Thyroid gland (tissue), 4 donors: ENCODE measurements around the gene ZRANB2.

ENCODE experiments used
- CTCF ChIP-seq, 6 experiments: fragments of 200-600 bp in 3 of 6; fragments of 450-650 bp in 3 of 6; sonication (generic) in 3 of 6; IDR thresholded peaks; one replicate each; pipeline ENCODE4 v1.5.1; 2016 to 2019; ENCODE audit warnings: antibody characterized with exemption in 6 of 6, mild to moderate bottlenecking in 2 of 6, inconsistent platforms in 1 of 6, moderate library complexity in 1 of 6
- POLR2A ChIP-seq, 2 donors: fragments of 450-650 bp; IDR thresholded peaks; one replicate each; pipeline ENCODE4 v1.6.1; 2017; ENCODE audit warnings: antibody characterized with exemption in 2 of 2, mild to moderate bottlenecking in 2 of 2, moderate library complexity in 1 of 2

GRCh38 chr1:71087713-71088112 lies 6.9 kb upstream of the ZRANB2 start:
- TF ChIP-seq CTCF (IDR thresholded peaks at IDR 0.05) (no peak), POLR2A (IDR thresholded peaks at IDR 0.05) (no peak)
